Endodermal cell (in vitro differentiated cells): ENCODE results near the gene CHPF2. TPM values are rescaled to one million over a fixed set of nuclear protein-coding genes. Genes with fewer than 3 reads are reported as not detected.

Source experiments
- DNase-seq: peaks from one replicate; pipeline ENCODE4 v3.0.0-alpha.2; 2017
- H3K27ac ChIP-seq: 2 replicates; pipeline ENCODE4 v1.5.1; 2013; ENCODE audit warnings: mild to moderate bottlenecking, low read depth, low read length, moderate library complexity
- H3K27me3 ChIP-seq: 2 replicates; pipeline ENCODE4 v1.6.1; 2013; ENCODE audit warnings: mild to moderate bottlenecking, low read length, moderate library complexity; ENCODE audit not compliant: insufficient read depth, control insufficient read depth, poor library complexity, severe bottlenecking
- H3K36me3 ChIP-seq: 2 replicates; pipeline ENCODE4 v1.7.0; 2013; ENCODE audit warnings: mild to moderate bottlenecking, low read length, moderate library complexity; ENCODE audit not compliant: control insufficient read depth, insufficient read depth
- H3K4me1 ChIP-seq: one replicate; pipeline ENCODE4 v1.7.0; 2013; ENCODE audit warnings: low read length; ENCODE audit not compliant: control insufficient read depth, insufficient read depth
- H3K4me3 ChIP-seq: 2 replicates; pipeline ENCODE4 v1.5.1; 2013; ENCODE audit warnings: mild to moderate bottlenecking, low read length, moderate library complexity
- H3K9ac ChIP-seq: 2 replicates; pipeline ENCODE4 v1.6.1; 2013; ENCODE audit warnings: mild to moderate bottlenecking, low read length, moderate library complexity; ENCODE audit not compliant: poor library complexity, severe bottlenecking; ENCODE audit errors: extremely low read depth
- H3K9me3 ChIP-seq: 2 replicates; pipeline ENCODE4 v1.6.1; 2013; ENCODE audit warnings: mild to moderate bottlenecking, low read length, moderate library complexity; ENCODE audit not compliant: control insufficient read depth
- H3K27ac Mint-ChIP-seq: 2 replicates; pipeline ENCODE4 v1.8.0; 2020; ENCODE audit warnings: mixed read lengths
- H3K27me3 Mint-ChIP-seq: 2 replicates; pipeline ENCODE4 v1.8.0; 2021; ENCODE audit warnings: mild to moderate bottlenecking, mixed read lengths; ENCODE audit not compliant: insufficient read depth
- H3K36me3 Mint-ChIP-seq: 2 replicates; pipeline ENCODE4 v1.8.0; 2020; ENCODE audit warnings: low read depth, mixed read lengths
- H3K4me1 Mint-ChIP-seq: 2 replicates; pipeline ENCODE4 v1.8.0; 2020; ENCODE audit warnings: mixed read lengths
- H3K4me3 Mint-ChIP-seq: 2 replicates; pipeline ENCODE4 v1.8.0; 2020; ENCODE audit warnings: mild to moderate bottlenecking, moderate library complexity, mixed read lengths
- H3K9me3 Mint-ChIP-seq: 2 replicates; pipeline ENCODE4 v1.8.0; 2020; ENCODE audit warnings: mild to moderate bottlenecking, mixed read lengths
- CTCF ChIP-seq: fragments of 200-600 bp; sonication (generic); conservative IDR thresholded peaks from 2 replicates; pipeline ENCODE4 v1.5.0; 2021; ENCODE audit warnings: antibody characterized with exemption, mild to moderate bottlenecking
- WGBS, 2 experiments: methylation state at CpG; one replicate each; pipeline versions ENCODE4 v1.1.5 to v1.1.7; 2013; ENCODE audit warnings: missing lambda C conversion rate in 2 of 2, mixed read lengths in 1 of 2; ENCODE audit not compliant: insufficient coverage in 1 of 2, insufficient read length in 1 of 2; 5-methylcytosine and 5-hydroxymethylcytosine counted together
- total RNA-seq, 2 donors: library from RNA; stranded (reverse); fragmentation: NEBNext Ultra II Directional in 1 of 2; extraction: Animal tissue kit (Norgen Biotek cat#: 25700) in 1 of 2; gene quantifications; 2 replicates in 1 of 2; 3 replicates in 1 of 2; pipeline ENCODE4 v1.2.1, GENCODE V29; 2021

The CHPF2 gene
- total RNA-seq, 2 donors from 2014 or later = 31.9 to 35.6 TPM

- peaks cover 14% of the 10 kb centered on the region for H3K27me3 Mint-ChIP-seq
- peaks cover 27% of the 10 kb centered on the region for H3K4me1 Mint-ChIP-seq
- peaks cover 12% of the 10 kb centered on the region for H3K4me1 ChIP-seq
- H3K27ac ChIP-seq = no peak overlapping the region
- no peak overlapping the region for H3K27ac Mint-ChIP-seq
- H3K9me3 ChIP-seq = no peaks in the 10 kb centered on the region
- 81 to 90% methylated on average over 14 to 20 of the region's 20 CpGs for WGBS, 2 experiments
- no peak overlapping the region for H3K9ac ChIP-seq
- peaks cover 32% of the 10 kb centered on the region for H3K36me3 Mint-ChIP-seq
- DNase-seq = no peak
- no peaks in the 10 kb centered on the region for H3K27me3 ChIP-seq
- TF ChIP-seq CTCF = no peak
- no peak overlapping the region for H3K4me3 ChIP-seq
- H3K36me3 ChIP-seq = peaks cover 48% of the 10 kb centered on the region
- H3K4me3 Mint-ChIP-seq = no peak overlapping the region
- no peaks in the 10 kb centered on the region for H3K9me3 Mint-ChIP-seq
Measured at GRCh38 chr7:151242159-151243044, 10.1 kb downstream of the CHPF2 start.

- 58 to 70% methylated on average over 2 of the region's 2 CpGs for WGBS, 2 experiments
- no peak for DNase-seq
- H3K9me3 Mint-ChIP-seq = no peaks in the 10 kb centered on the region
Measured at GRCh38 chr7:151243045-151243349, 10.7 kb downstream of the CHPF2 start.

More at GRCh38 chr7:151243045-151243349, 10.7 kb downstream of the CHPF2 start:
- Mint-ChIP-seq H3K27me3 (peaks cover 14% of the 10 kb centered on the region), H3K36me3 (peaks cover 32% of the 10 kb centered on the region), H3K27ac (no peak overlapping the region), H3K4me1 (peaks cover 32% of the 10 kb centered on the region), H3K4me3 (no peak overlapping the region)
- H3K9me3 ChIP-seq = no peaks in the 10 kb centered on the region
- no peaks in the 10 kb centered on the region for H3K27me3 ChIP-seq
- no peak overlapping the region for H3K4me3 ChIP-seq
- TF ChIP-seq CTCF = no peak
- H3K4me1 ChIP-seq = peaks cover 15% of the 10 kb centered on the region
- H3K9ac ChIP-seq = no peak overlapping the region
- H3K36me3 ChIP-seq = peaks cover 48% of the 10 kb centered on the region
- no peak overlapping the region for H3K27ac ChIP-seq
